NCI-H226 (cell line): Measurements from ENCODE around the gene FYB2.

Source experiments
- DNase-seq: peaks from one replicate; pipeline ENCODE4 v3.0.0-alpha.2; 2015

FYB2 gene

GRCh38 chr1:56709269-56709880 lies 109.8 kb downstream of the FYB2 start:
- peak; percentile 29 for DNase-seq

- no peak for DNase-seq
Observed at GRCh38 chr1:56707379-56707778, 111.8 kb downstream of the FYB2 start.

GRCh38 chr1:56703747-56704146 lies 115.5 kb downstream of the FYB2 start:
- DNase-seq = no peak

- no peak for DNase-seq
Observed at GRCh38 chr1:56696663-56697062, 122.5 kb downstream of the FYB2 start.

- peak; percentile 71 for DNase-seq
Observed at GRCh38 chr1:56688522-56689026, 130.6 kb downstream of the FYB2 start.

- DNase-seq = no peak
Observed at GRCh38 chr1:56686169-56686568, 133.0 kb downstream of the FYB2 start.

GRCh38 chr1:56683569-56683968 lies 135.6 kb downstream of the FYB2 start:
- DNase-seq = no peak

- DNase-seq = peak; percentile 48
Observed at GRCh38 chr1:56676571-56677035, 142.6 kb downstream of the FYB2 start.

GRCh38 chr1:56675763-56676162 lies 143.4 kb downstream of the FYB2 start:
- DNase-seq = no peak

GRCh38 chr1:56672579-56672978 lies 146.6 kb downstream of the FYB2 start:
- no peak for DNase-seq

GRCh38 chr1:56671542-56671941 lies 147.7 kb downstream of the FYB2 start:
- DNase-seq = no peak

- DNase-seq = no peak
Observed at GRCh38 chr1:56671085-56671484, 148.1 kb downstream of the FYB2 start.

GRCh38 chr1:56670350-56670749 lies 148.9 kb downstream of the FYB2 start:
- DNase-seq = no peak
